ENCODE data around the gene TBP. TPM values are rescaled to one million over a fixed set of nuclear protein-coding genes. Genes with fewer than 3 reads are reported as not detected.

The TBP gene
- total and polyA plus RNA-seq, 3 experiments from 2014 or later, result 23.0 to 28.2 (median 26.0) TPM

GRCh38 chr6:170542031-170542719 lies 12.0 kb upstream of the TBP start:
- POLR2A ChIA-PET, result no interaction called here
- Mint-ChIP-seq H3K9me3 (no peaks in the 10 kb centered on the region), H3K4me1 (peaks cover 29 to 49% (median 48%) of the 10 kb centered on the region in 3 donors), H3K27ac (peak overlapping the region in 1 of 8 donors; percentile 17), H3K4me3 (no peak overlapping the region), H3K27me3 (no peaks in the 10 kb centered on the region), H3K36me3 (peaks cover 4 to 97% (median 25%) of the 10 kb centered on the region in 3 donors)
- H3K27ac ChIP-seq (ENCODE audit: low read depth, low read length), result no peak overlapping the region
- no peaks in the 10 kb centered on the region for H3K4me1 ChIP-seq (ENCODE audit: insufficient read depth, low read length)
- no peak for DNase-seq
- H3K36me3 ChIP-seq (ENCODE audit: insufficient read depth, low read length), result peaks cover 75% of the 10 kb centered on the region
- no peaks in the 10 kb centered on the region for H3K27me3 ChIP-seq (ENCODE audit: insufficient read depth, low read length, poor library complexity, severe bottlenecking)
- H3K9me3 ChIP-seq (ENCODE audit: low read length), result no peaks in the 10 kb centered on the region
- CTCF ChIA-PET, result interaction anchor here (3.6 kb wide), 1 partner anchor 12 kb away, joined by 13 read pairs; no protein-coding TSS in a partner anchor
- H3K4me3 ChIP-seq (ENCODE audit: low read length), result no peak overlapping the region

- H3K36me3 ChIP-seq (ENCODE audit: insufficient read depth, low read length), result peaks cover 47% of the 10 kb centered on the region
- no peaks in the 10 kb centered on the region for H3K27me3 Mint-ChIP-seq
- POLR2A ChIA-PET, result no interaction called here
Observed at GRCh38 chr6:170545405-170545804, 8.8 kb upstream of the TBP start.

GRCh38 chr6:170552765-170553533 lies 1.2 kb upstream of the TBP start, which contains the start of gene PSMB1:
PSMB1 (minus strand) TSS chr6:170553307; CDS start chr6:170553242, 65 bp downstream.
- H3K27me3 Mint-ChIP-seq, result no peaks in the 10 kb centered on the region
- H3K36me3 Mint-ChIP-seq, result peaks cover 0 to 40% (median 4%) of the 10 kb centered on the region in 3 donors
- peaks cover 4 to 34% (median 18%) of the 10 kb centered on the region in 3 donors for H3K4me1 Mint-ChIP-seq
- ChIA-PET CTCF (interaction anchor here (1.1 to 1.5 kb wide), 5 partner anchors 13 to 851 kb away, joined by 3 to 10 read pairs (median 5); partner anchors contain the start of genes C6orf120, PDCD2 and WDR27), POLR2A (interaction anchor here (1.3 to 3.4 kb wide), 6 partner anchors 31 to 851 kb away, joined by 4 to 43 read pairs (median 8); partner anchors contain the start of genes C6orf120, DYNLT2, ERMARD and PDCD2)
- H3K27ac Mint-ChIP-seq, result no peak within 1 kb of the TSS
- DNase-seq, result peak; percentile 67 to 84 (median 73)
- peaks cover 43% of the 10 kb centered on the region for H3K4me1 ChIP-seq (ENCODE audit: insufficient read depth, low read length)
- H3K4me3 ChIP-seq (ENCODE audit: low read length), result peak within 1 kb of the TSS; percentile 78
- H3K27me3 ChIP-seq (ENCODE audit: insufficient read depth, low read length, poor library complexity, severe bottlenecking), result no peaks in the 10 kb centered on the region
- no peaks in the 10 kb centered on the region for H3K9me3 ChIP-seq (ENCODE audit: low read length)
- peak within 1 kb of the TSS; percentile 93 for H3K27ac ChIP-seq (ENCODE audit: low read depth, low read length)
- no peak within 1 kb of the TSS for H3K4me3 Mint-ChIP-seq
- no peaks in the 10 kb centered on the region for H3K36me3 ChIP-seq (ENCODE audit: insufficient read depth, low read length)
- no peaks in the 10 kb centered on the region for H3K9me3 Mint-ChIP-seq

More at GRCh38 chr6:170545405-170545804, 8.8 kb upstream of the TBP start:
- Mint-ChIP-seq H3K4me3 (no peak overlapping the region), H3K4me1 (peaks cover 36 to 45% (median 43%) of the 10 kb centered on the region in 3 donors), H3K27ac (peak overlapping the region in 2 of 8 donors; percentile 26 to 38), H3K9me3 (no peaks in the 10 kb centered on the region), H3K36me3 (peaks cover 4 to 98% (median 21%) of the 10 kb centered on the region in 3 donors)
- CTCF ChIA-PET, result interaction anchor here (1.2 kb wide), 1 partner anchor 15 kb away, joined by 4 read pairs; no protein-coding TSS in a partner anchor
- DNase-seq, result no peak
- H3K4me3 ChIP-seq (ENCODE audit: low read length), result no peak overlapping the region
- no peaks in the 10 kb centered on the region for H3K27me3 ChIP-seq (ENCODE audit: insufficient read depth, low read length, poor library complexity, severe bottlenecking)
- H3K27ac ChIP-seq (ENCODE audit: low read depth, low read length), result no peak overlapping the region
- H3K9me3 ChIP-seq (ENCODE audit: low read length), result no peaks in the 10 kb centered on the region
- H3K4me1 ChIP-seq (ENCODE audit: insufficient read depth, low read length), result peaks cover 15% of the 10 kb centered on the region

- H3K4me1 Mint-ChIP-seq, result peaks cover 9 to 33% (median 23%) of the 10 kb centered on the region in 3 donors
- Histone ChIP-seq H3K9me3 (ENCODE audit: low read length) (no peaks in the 10 kb centered on the region), H3K4me1 (ENCODE audit: insufficient read depth, low read length) (peaks cover 43% of the 10 kb centered on the region), H3K27me3 (ENCODE audit: insufficient read depth, low read length, poor library complexity, severe bottlenecking) (no peaks in the 10 kb centered on the region), H3K4me3 (ENCODE audit: low read length) (peak overlapping the region; percentile 78), H3K27ac (ENCODE audit: low read depth, low read length) (peak overlapping the region; percentile 93), H3K36me3 (ENCODE audit: insufficient read depth, low read length) (no peaks in the 10 kb centered on the region)
- DNase-seq, result no peak
- no peak overlapping the region for H3K27ac Mint-ChIP-seq
- H3K36me3 Mint-ChIP-seq, result peaks cover 0 to 39% (median 8%) of the 10 kb centered on the region in 3 donors
- ChIA-PET CTCF (interaction anchor here (1.1 to 1.5 kb wide), 5 partner anchors 13 to 852 kb away, joined by 3 to 10 read pairs (median 5); partner anchors contain the start of genes C6orf120, PDCD2 and WDR27), POLR2A (interaction anchor here (0.9 to 3.4 kb wide), 7 partner anchors 31 to 851 kb away, joined by 3 to 43 read pairs (median 6); partner anchors contain the start of genes C6orf120, DYNLT2, ERMARD and PDCD2)
- H3K4me3 Mint-ChIP-seq, result no peak overlapping the region
- H3K27me3 Mint-ChIP-seq, result no peaks in the 10 kb centered on the region
- H3K9me3 Mint-ChIP-seq, result no peaks in the 10 kb centered on the region
Observed at GRCh38 chr6:170553534-170554012, 596 bp upstream of the TBP start.

DNA sequence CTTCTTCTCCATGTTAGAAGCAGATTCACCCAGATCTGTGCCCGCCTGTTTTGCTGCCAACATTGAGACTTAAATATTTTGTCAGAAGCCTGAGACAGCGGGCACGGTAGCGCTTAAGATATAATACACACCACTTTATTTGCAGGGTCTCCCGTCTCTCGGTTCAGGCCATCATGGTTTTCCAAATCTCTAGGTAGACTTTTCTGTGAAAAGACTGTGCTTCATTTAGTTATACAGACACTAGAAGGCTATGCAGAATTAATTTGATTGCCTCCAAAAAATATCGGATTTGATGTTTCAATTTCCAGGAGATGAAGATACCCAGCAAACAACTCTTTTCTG lies 598 bp downstream of the TBP start:
- peaks cover 0 to 35% (median 12%) of the 10 kb centered on the region in 3 donors for H3K36me3 Mint-ChIP-seq
- Histone ChIP-seq H3K27me3 (ENCODE audit: insufficient read depth, low read length, poor library complexity, severe bottlenecking) (no peaks in the 10 kb centered on the region), H3K4me1 (ENCODE audit: insufficient read depth, low read length) (peaks cover 33% of the 10 kb centered on the region), H3K36me3 (ENCODE audit: insufficient read depth, low read length) (no peaks in the 10 kb centered on the region), H3K9me3 (ENCODE audit: low read length) (no peaks in the 10 kb centered on the region), H3K27ac (ENCODE audit: low read depth, low read length) (peak overlapping the region; percentile 93), H3K4me3 (ENCODE audit: low read length) (peak overlapping the region; percentile 78)
- CTCF ChIA-PET, result no interaction called here
- H3K9me3 Mint-ChIP-seq, result no peaks in the 10 kb centered on the region
- no peak for DNase-seq
- no peak overlapping the region for H3K4me3 Mint-ChIP-seq
- H3K4me1 Mint-ChIP-seq, result peaks cover 19 to 29% (median 24%) of the 10 kb centered on the region in 3 donors
- H3K27me3 Mint-ChIP-seq, result no peaks in the 10 kb centered on the region
- POLR2A ChIA-PET, result interaction anchor here (3.4 kb wide), 1 partner anchor 29 kb away, joined by 43 read pairs; the partner anchor contains the start of gene PDCD2
- no peak overlapping the region for H3K27ac Mint-ChIP-seq

- no peak overlapping the region for H3K27ac Mint-ChIP-seq
- Histone ChIP-seq H3K4me1 (ENCODE audit: insufficient read depth, low read length) (peaks cover 29% of the 10 kb centered on the region), H3K27ac (ENCODE audit: low read depth, low read length) (peak overlapping the region; percentile 93), H3K4me3 (ENCODE audit: low read length) (peak overlapping the region; percentile 78), H3K27me3 (ENCODE audit: insufficient read depth, low read length, poor library complexity, severe bottlenecking) (no peaks in the 10 kb centered on the region), H3K9me3 (ENCODE audit: low read length) (no peaks in the 10 kb centered on the region), H3K36me3 (ENCODE audit: insufficient read depth, low read length) (no peaks in the 10 kb centered on the region)
- no peak overlapping the region for H3K4me3 Mint-ChIP-seq
- H3K9me3 Mint-ChIP-seq, result no peaks in the 10 kb centered on the region
- H3K36me3 Mint-ChIP-seq, result peaks cover 0 to 33% (median 12%) of the 10 kb centered on the region in 3 donors
- POLR2A ChIA-PET, result no interaction called here
- no peak for DNase-seq
- CTCF ChIA-PET, result interaction anchor here (1.0 kb wide), 1 partner anchor 29 kb away, joined by 4 read pairs; the partner anchor contains the start of gene PDCD2
- peaks cover 24 to 27% (median 26%) of the 10 kb centered on the region in 3 donors for H3K4me1 Mint-ChIP-seq
- no peaks in the 10 kb centered on the region for H3K27me3 Mint-ChIP-seq
Observed at GRCh38 chr6:170555305-170555704, 1.1 kb downstream of the TBP start.

DNA sequence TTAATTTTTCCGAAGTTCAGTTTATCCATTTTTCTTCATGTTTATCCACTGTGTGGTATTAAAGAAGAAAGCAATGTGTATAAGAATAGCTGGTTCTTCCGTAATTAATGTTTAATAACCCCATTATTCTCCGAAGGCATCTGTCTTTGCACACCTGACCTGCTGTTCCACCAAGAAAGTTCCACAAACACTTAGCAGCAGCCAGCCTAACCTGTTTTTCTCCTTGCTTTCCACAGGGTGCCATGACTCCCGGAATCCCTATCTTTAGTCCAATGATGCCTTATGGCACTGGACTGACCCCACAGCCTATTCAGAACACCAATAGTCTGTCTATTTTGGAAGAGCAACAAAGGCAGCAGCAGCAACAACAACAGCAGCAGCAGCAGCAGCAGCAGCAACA lies 7.4 kb downstream of the TBP start:
- Histone ChIP-seq H3K27ac (ENCODE audit: low read depth, low read length) (no peak overlapping the region), H3K4me3 (ENCODE audit: low read length) (no peak overlapping the region), H3K4me1 (ENCODE audit: insufficient read depth, low read length) (no peaks in the 10 kb centered on the region), H3K27me3 (ENCODE audit: insufficient read depth, low read length, poor library complexity, severe bottlenecking) (no peaks in the 10 kb centered on the region), H3K36me3 (ENCODE audit: insufficient read depth, low read length) (peaks cover 25% of the 10 kb centered on the region), H3K9me3 (ENCODE audit: low read length) (no peaks in the 10 kb centered on the region)
- POLR2A ChIA-PET, result no interaction called here
- Mint-ChIP-seq H3K27ac (no peak overlapping the region), H3K36me3 (peaks cover 0 to 77% (median 23%) of the 10 kb centered on the region in 3 donors), H3K27me3 (no peaks in the 10 kb centered on the region), H3K4me1 (peaks cover 22 to 57% (median 48%) of the 10 kb centered on the region in 3 donors), H3K9me3 (no peaks in the 10 kb centered on the region), H3K4me3 (no peak overlapping the region)
- no peak for DNase-seq
- CTCF ChIA-PET, result no interaction called here

Data from CD8-positive, alpha-beta memory T cell (primary cell).